ENCODE measurements around the gene FLT4.

DNA sequence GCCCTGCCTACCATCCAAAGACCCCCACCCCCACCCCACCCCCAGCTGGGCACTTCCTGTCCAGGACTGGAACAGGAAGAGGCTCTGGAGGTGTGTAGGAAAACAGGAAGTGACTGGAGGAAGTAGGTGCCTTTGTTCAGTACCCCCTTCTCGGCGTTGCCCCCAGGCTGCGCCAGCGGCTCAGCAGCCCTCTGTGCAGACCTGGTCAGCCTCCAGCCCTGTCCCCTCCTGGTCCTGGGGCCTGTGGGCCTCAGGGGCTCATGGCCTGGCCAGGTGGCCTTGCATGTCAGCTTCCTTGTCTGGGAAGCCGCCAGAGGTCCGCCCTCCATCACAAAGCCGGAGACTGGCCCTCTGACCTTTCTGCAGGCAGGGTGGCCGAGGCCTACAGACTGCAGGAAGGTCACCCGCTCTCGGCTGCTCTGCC, 26.0 kb downstream of the FLT4 start:
- TF ChIP-seq FOXA1 (IDR thresholded peaks at IDR 0.05) (no peak), GABPA (IDR thresholded peaks at IDR 0.05 in 1 of 2, conservative IDR thresholded peaks at IDR 0.05 in 1 of 2) (no peak), SP1 (IDR thresholded peaks at IDR 0.05) (no peak), RAD21 (IDR thresholded peaks at IDR 0.05) (no peak)
- TF ChIP-seq, protein P1, sequence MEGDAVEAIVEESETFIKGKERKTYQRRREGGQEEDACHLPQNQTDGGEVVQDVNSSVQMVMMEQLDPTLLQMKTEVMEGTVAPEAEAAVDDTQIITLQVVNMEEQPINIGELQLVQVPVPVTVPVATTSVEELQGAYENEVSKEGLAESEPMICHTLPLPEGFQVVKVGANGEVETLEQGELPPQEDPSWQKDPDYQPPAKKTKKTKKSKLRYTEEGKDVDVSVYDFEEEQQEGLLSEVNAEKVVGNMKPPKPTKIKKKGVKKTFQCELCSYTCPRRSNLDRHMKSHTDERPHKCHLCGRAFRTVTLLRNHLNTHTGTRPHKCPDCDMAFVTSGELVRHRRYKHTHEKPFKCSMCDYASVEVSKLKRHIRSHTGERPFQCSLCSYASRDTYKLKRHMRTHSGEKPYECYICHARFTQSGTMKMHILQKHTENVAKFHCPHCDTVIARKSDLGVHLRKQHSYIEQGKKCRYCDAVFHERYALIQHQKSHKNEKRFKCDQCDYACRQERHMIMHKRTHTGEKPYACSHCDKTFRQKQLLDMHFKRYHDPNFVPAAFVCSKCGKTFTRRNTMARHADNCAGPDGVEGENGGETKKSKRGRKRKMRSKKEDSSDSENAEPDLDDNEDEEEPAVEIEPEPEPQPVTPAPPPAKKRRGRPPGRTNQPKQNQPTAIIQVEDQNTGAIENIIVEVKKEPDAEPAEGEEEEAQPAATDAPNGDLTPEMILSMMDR (IDR thresholded peaks at IDR 0.05; ENCODE audit: low read depth, low read length, missing input control) = no peak
- TF ChIP-seq, protein P2, sequence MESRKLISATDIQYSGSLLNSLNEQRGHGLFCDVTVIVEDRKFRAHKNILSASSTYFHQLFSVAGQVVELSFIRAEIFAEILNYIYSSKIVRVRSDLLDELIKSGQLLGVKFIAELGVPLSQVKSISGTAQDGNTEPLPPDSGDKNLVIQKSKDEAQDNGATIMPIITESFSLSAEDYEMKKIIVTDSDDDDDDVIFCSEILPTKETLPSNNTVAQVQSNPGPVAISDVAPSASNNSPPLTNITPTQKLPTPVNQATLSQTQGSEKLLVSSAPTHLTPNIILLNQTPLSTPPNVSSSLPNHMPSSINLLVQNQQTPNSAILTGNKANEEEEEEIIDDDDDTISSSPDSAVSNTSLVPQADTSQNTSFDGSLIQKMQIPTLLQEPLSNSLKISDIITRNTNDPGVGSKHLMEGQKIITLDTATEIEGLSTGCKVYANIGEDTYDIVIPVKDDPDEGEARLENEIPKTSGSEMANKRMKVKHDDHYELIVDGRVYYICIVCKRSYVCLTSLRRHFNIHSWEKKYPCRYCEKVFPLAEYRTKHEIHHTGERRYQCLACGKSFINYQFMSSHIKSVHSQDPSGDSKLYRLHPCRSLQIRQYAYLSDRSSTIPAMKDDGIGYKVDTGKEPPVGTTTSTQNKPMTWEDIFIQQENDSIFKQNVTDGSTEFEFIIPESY (IDR thresholded peaks at IDR 0.05) = no peak
- TF ChIP-seq, protein P3, sequence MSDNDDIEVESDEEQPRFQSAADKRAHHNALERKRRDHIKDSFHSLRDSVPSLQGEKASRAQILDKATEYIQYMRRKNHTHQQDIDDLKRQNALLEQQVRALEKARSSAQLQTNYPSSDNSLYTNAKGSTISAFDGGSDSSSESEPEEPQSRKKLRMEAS (IDR thresholded peaks at IDR 0.05) = no peak

Data from liver (tissue), 3 donors.